Smooth muscle cell (in vitro differentiated cells): ENCODE results near the gene PHKB. TPM values are rescaled to one million over a fixed set of nuclear protein-coding genes. Genes with fewer than 3 reads are reported as not detected.

ENCODE experiments used
- DNase-seq: peaks from one replicate; lab custom pipeline; 2025; ENCODE audit not compliant: unreplicated experiment; lab: John Stamatoyannopoulos, UW
- H2AFZ ChIP-seq: fragments of 200-600 bp; sonication (generic); 2 replicates; pipeline ENCODE4 v1.6.0; 2016; ENCODE audit warnings: antibody characterized with exemption, low read depth, mild to moderate bottlenecking
- H3F3A ChIP-seq: fragments of 200-600 bp; sonication (generic); 2 replicates; pipeline ENCODE4 v1.6.0; 2017; ENCODE audit warnings: antibody characterized with exemption, low read depth
- H3K27ac ChIP-seq: fragments of 200-600 bp; sonication (generic); 2 replicates; pipeline ENCODE4 v1.5.1; 2016; ENCODE audit warnings: low read depth, mild to moderate bottlenecking
- H3K27me3 ChIP-seq: fragments of 200-600 bp; sonication (generic); 2 replicates; pipeline ENCODE4 v1.6.1; 2016; ENCODE audit warnings: low read depth, mild to moderate bottlenecking
- H3K36me3 ChIP-seq: fragments of 200-600 bp; sonication (generic); 2 replicates; pipeline ENCODE4 v1.5.1; 2016; ENCODE audit warnings: low read depth
- H3K4me1 ChIP-seq: fragments of 200-600 bp; sonication (generic); 2 replicates; pipeline ENCODE4 v1.5.1; 2016; ENCODE audit warnings: low read depth
- H3K4me2 ChIP-seq: fragments of 200-600 bp; sonication (generic); 2 replicates; pipeline ENCODE4 v1.6.0; 2016; ENCODE audit warnings: mild to moderate bottlenecking
- H3K4me3 ChIP-seq: fragments of 200-600 bp; sonication (generic); 2 replicates; pipeline ENCODE4 v1.5.1; 2016; ENCODE audit warnings: mild to moderate bottlenecking
- H3K79me2 ChIP-seq: fragments of 200-600 bp; sonication (generic); 2 replicates; pipeline ENCODE4 v1.6.0; 2016; ENCODE audit warnings: low read depth, mild to moderate bottlenecking
- H3K9ac ChIP-seq: fragments of 200-600 bp; sonication (generic); 2 replicates; pipeline ENCODE4 v1.6.0; 2016; ENCODE audit warnings: low read depth
- H3K9me3 ChIP-seq: fragments of 200-600 bp; sonication (generic); replicated peaks from 2 replicates; pipeline ENCODE4 v1.5.1; 2016; ENCODE audit warnings: low read depth
- H4K20me1 ChIP-seq: fragments of 200-600 bp; sonication (generic); 2 replicates; pipeline ENCODE4 v1.6.0; 2016; ENCODE audit warnings: low read depth
- WGBS: methylation state at CpG from one replicate; pipeline ENCODE4 v1.1.7; 2016; ENCODE audit warnings: low lambda C conversion rate; 5-methylcytosine and 5-hydroxymethylcytosine counted together
- polyA plus RNA-seq: library from polyadenylated mRNA; unstranded; fragments of >200 nt; fragmentation: Nextera tagmentation; extraction: Ambion mirVana; gene quantifications from 2 replicates; pipeline ENCODE4 v1.2.1, GENCODE V29; 2016
- total RNA-seq: library from RNA; depleted of rRNA; stranded (reverse); fragments of >200 nt; gene quantifications from 2 replicates; pipeline ENCODE4 v1.2.3, GENCODE V29; 2014
- TF ChIP-seq, protein P1 (sequence below): fragments of 200-600 bp; sonication (generic); IDR thresholded peaks from 2 replicates; pipeline ENCODE4 v1.5.1; 2017; ENCODE audit warnings: borderline replicate concordance, mild to moderate bottlenecking, antibody characterized with exemption; ENCODE audit not compliant: insufficient read depth, poor library complexity, severe bottlenecking

The PHKB gene
- total and polyA plus RNA-seq, 2 experiments from 2014 or later: 11.4 to 30.3 TPM

DNA sequence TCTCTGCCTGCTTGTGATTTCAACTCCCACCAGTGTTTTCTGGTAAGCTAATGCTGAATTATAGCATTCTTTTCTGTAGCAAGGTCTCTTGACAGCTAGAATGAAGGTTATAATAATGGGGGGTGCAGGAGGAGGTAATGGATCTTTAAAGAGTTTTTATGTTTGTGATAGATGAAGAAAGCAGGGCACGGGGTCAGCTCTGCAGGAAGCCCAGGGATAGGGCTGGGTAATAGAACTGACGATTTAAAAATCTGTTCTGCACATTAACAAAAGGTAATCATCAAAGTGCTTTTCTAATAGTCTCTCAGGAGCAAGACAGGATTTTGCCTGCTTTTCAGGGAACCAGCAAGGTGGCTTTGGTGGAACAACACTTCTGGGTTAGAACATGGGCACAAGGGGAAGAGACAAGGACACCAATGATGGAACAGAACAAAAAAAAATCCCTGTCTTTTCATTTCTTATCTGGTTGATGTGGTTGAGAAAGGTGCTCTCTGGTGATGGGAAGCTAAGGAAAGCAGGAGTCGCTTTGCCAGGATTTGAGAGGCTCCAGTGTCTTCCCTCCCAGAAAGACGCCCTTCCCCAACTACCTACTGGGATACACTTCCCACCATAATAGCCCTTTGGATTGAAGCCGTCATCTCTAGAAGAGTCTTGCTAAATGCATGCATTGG is 263.1 kb downstream of the PHKB start:
- no peak overlapping the region for H3K4me3 ChIP-seq
- H3K9ac ChIP-seq: no peak overlapping the region
- no peaks in the 10 kb centered on the region for H3K36me3 ChIP-seq
- TF ChIP-seq, protein P1, sequence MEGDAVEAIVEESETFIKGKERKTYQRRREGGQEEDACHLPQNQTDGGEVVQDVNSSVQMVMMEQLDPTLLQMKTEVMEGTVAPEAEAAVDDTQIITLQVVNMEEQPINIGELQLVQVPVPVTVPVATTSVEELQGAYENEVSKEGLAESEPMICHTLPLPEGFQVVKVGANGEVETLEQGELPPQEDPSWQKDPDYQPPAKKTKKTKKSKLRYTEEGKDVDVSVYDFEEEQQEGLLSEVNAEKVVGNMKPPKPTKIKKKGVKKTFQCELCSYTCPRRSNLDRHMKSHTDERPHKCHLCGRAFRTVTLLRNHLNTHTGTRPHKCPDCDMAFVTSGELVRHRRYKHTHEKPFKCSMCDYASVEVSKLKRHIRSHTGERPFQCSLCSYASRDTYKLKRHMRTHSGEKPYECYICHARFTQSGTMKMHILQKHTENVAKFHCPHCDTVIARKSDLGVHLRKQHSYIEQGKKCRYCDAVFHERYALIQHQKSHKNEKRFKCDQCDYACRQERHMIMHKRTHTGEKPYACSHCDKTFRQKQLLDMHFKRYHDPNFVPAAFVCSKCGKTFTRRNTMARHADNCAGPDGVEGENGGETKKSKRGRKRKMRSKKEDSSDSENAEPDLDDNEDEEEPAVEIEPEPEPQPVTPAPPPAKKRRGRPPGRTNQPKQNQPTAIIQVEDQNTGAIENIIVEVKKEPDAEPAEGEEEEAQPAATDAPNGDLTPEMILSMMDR: no peak
- no peaks in the 10 kb centered on the region for H3K4me1 ChIP-seq
- H3K4me2 ChIP-seq: no peak overlapping the region
- no peak overlapping the region for H2AFZ ChIP-seq
- no peaks in the 10 kb centered on the region for H3K9me3 ChIP-seq
- no peak overlapping the region for H3K27ac ChIP-seq
- H3K27me3 ChIP-seq: no peaks in the 10 kb centered on the region
- WGBS: 89% methylated on average over 5 of the region's 5 CpGs
- DNase-seq: no peak
- H4K20me1 ChIP-seq: no peaks in the 10 kb centered on the region
- no peaks in the 10 kb centered on the region for H3K79me2 ChIP-seq
- no peaks in the 10 kb centered on the region for H3F3A ChIP-seq

DNA sequence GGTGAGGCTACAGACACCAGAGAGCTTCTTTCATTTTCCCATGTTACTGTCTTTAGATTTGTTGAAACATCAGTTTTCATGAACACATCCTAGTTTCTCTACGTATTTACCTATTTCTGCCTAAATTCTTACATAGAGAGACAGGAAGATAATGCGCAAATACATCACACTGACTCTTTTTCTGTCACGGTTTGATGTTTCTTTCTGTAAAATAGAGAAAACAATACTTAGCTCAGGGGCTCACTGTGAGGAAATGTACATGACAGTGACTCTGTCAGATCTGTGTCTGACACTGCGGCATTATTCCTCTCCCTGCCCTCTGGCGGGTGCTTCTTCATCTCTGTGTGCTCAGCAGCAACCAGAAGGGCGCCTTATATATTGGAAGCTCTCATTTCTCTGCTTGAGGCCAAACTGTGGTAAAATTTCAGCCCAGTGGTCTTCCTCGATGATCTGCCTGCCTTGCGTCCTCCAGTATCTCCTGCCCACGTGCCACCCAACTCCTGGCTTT is 264.1 kb downstream of the PHKB start:
- Histone ChIP-seq H4K20me1 (no peaks in the 10 kb centered on the region), H3F3A (no peaks in the 10 kb centered on the region), H3K79me2 (no peaks in the 10 kb centered on the region), H3K36me3 (no peaks in the 10 kb centered on the region), H3K4me3 (no peak overlapping the region), H3K27me3 (no peaks in the 10 kb centered on the region), H3K9me3 (no peaks in the 10 kb centered on the region), H3K4me2 (no peak overlapping the region), H3K27ac (no peak overlapping the region), H3K4me1 (no peaks in the 10 kb centered on the region), H3K9ac (no peak overlapping the region), H2AFZ (no peak overlapping the region)
- WGBS: 90% methylated on average over 9 of the region's 9 CpGs
- TF ChIP-seq, protein P1: no peak
- DNase-seq: no peak

DNA sequence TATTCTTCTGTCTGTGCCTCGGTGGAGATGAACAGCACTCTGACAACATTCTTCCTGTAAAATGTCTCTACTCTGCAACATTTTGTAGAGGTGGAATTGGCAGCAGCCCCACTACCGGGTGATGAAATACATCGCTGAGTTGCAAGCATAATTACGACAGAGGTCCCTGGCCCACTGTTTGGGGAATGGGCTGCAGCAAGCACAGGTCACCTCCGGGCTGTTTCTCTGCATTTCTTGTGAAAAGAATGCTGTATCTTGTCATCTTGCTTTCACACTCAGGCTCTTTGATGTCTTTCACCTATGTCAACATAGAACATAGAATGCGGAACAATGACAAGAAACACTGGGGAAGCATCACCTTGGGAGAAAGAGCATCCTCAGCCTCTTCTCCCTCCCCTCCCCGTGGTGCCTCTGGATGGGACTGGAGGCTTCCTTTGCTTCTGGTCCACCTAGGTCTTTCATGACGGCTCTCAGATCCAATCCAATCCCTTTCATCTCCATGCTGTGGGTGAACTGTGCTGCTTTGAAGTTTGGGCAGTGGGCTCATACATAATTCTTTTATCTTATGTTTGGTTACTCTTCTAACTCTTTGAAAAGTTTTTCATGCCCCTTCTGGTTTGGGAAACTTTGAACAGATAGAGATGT is 265.0 kb downstream of the PHKB start:
- Histone ChIP-seq H4K20me1 (no peaks in the 10 kb centered on the region), H3K36me3 (no peaks in the 10 kb centered on the region), H3K9me3 (no peaks in the 10 kb centered on the region), H2AFZ (no peak overlapping the region), H3K27me3 (no peaks in the 10 kb centered on the region), H3K4me1 (no peaks in the 10 kb centered on the region), H3K27ac (no peak overlapping the region), H3F3A (no peaks in the 10 kb centered on the region), H3K4me2 (no peak overlapping the region), H3K79me2 (no peaks in the 10 kb centered on the region), H3K4me3 (no peak overlapping the region), H3K9ac (no peak overlapping the region)
- 84% methylated on average over 8 of the region's 8 CpGs for WGBS
- TF ChIP-seq, protein P1: no peak
- DNase-seq: no peak
